Measurements from ENCODE around the gene DCBLD1. TPM values are rescaled to one million over a fixed set of nuclear protein-coding genes. Genes with fewer than 3 reads are reported as not detected.
A peak's percentile ranks its signal among the peaks of the same experiment; 100 is the strongest.

The DCBLD1 gene
- total RNA-seq, 4 donors from 2014 or later, result 13.5 to 25.9 (median 21.2) TPM

GRCh38 chr6:117481278-117481925 lies 1.1 kb upstream of the DCBLD1 start:
- Histone ChIP-seq H3K36me3 (no peaks in the 10 kb centered on the region), H3K4me1 (peaks cover 7 to 17% of the 10 kb centered on the region in 2 donors), H3K27me3 (no peaks in the 10 kb centered on the region), H3K4me3 (replicated peaks in 1 of 3) (no peak overlapping the region), H3K27ac (no peak overlapping the region), H3K9me3 (no peaks in the 10 kb centered on the region)
- WGBS, 2 donors, result 34 to 37% methylated on average over 22 of the region's 22 CpGs
- TF ChIP-seq POLR2A (IDR thresholded peaks at IDR 0.05) (no peak), CTCF (IDR thresholded peaks at IDR 0.05) (no peak)
- intact Hi-C loops (cut with DNase I), result loop anchor here (10.0 kb wide), 1 partner anchor 73 kb away; no protein-coding TSS in a partner anchor
- peak; percentile 1 to 9 for DNase-seq

GRCh38 chr6:117481926-117482239 lies 591 bp upstream of the DCBLD1 start:
- Histone ChIP-seq H3K27ac (peak overlapping the region in 2 of 3 donors; percentile 90 to 91), H3K4me3 (replicated peaks in 1 of 3) (peak overlapping the region; percentile 20 to 83 (median 80)), H3K9me3 (no peaks in the 10 kb centered on the region), H3K36me3 (no peaks in the 10 kb centered on the region), H3K27me3 (no peaks in the 10 kb centered on the region), H3K4me1 (peaks cover 7 to 17% of the 10 kb centered on the region in 2 donors)
- 56 to 64% methylated on average over 2 of the region's 2 CpGs for WGBS, 2 donors
- intact Hi-C loops (cut with DNase I), result loop anchor here (10.0 kb wide), 1 partner anchor 73 kb away; no protein-coding TSS in a partner anchor
- TF ChIP-seq CTCF (IDR thresholded peaks at IDR 0.05), result no peak
- no peak for TF ChIP-seq POLR2A (IDR thresholded peaks at IDR 0.05)
- peak in 1 of 2 donors; percentile 6 for DNase-seq

GRCh38 chr6:117483004-117483644 lies 650 bp downstream of the DCBLD1 start:
- intact Hi-C loops (cut with DNase I), result loop anchor here (10.0 kb wide), 1 partner anchor 72 kb away; no protein-coding TSS in a partner anchor

GRCh38 chr6:117483645-117484016 lies 1.2 kb downstream of the DCBLD1 start:
- intact Hi-C loops (cut with DNase I), result loop anchor here (10.0 kb wide), 1 partner anchor 71 kb away; no protein-coding TSS in a partner anchor
- Histone ChIP-seq H3K36me3 (no peaks in the 10 kb centered on the region), H3K9me3 (no peaks in the 10 kb centered on the region), H3K4me3 (replicated peaks in 1 of 3) (peak overlapping the region in 2 of 3 donors; percentile 80 to 83), H3K27ac (peak overlapping the region; percentile 75 to 91 (median 90)), H3K4me1 (peaks cover 7 to 17% of the 10 kb centered on the region in 2 donors), H3K27me3 (no peaks in the 10 kb centered on the region)
- 0 to 1% methylated on average over 7 of the region's 7 CpGs for WGBS, 2 donors
- no peak for DNase-seq
- TF ChIP-seq CTCF (IDR thresholded peaks at IDR 0.05), result no peak

More at GRCh38 chr6:117483004-117483644, 650 bp downstream of the DCBLD1 start:
- Histone ChIP-seq H3K27me3 (no peaks in the 10 kb centered on the region), H3K36me3 (no peaks in the 10 kb centered on the region), H3K27ac (peak overlapping the region; percentile 75 to 91 (median 90)), H3K9me3 (no peaks in the 10 kb centered on the region), H3K4me3 (replicated peaks in 1 of 3) (peak overlapping the region; percentile 66 to 83 (median 80)), H3K4me1 (peaks cover 7 to 17% of the 10 kb centered on the region in 2 donors)
- TF ChIP-seq CTCF (IDR thresholded peaks at IDR 0.05) (no peak), POLR2A (IDR thresholded peaks at IDR 0.05) (peak in 1 of 2 donors; percentile 43)
- peak; percentile 71 to 77 for DNase-seq
- WGBS, 2 donors, result 0 to 1% methylated on average over 24 to 34 of the region's 46 CpGs

Measured in thyroid gland (tissue), 4 donors.